ENCODE measurements around the gene WFS1. TPM values are rescaled to one million over a fixed set of nuclear protein-coding genes. Genes with fewer than 3 reads are reported as not detected.

Gene WFS1
- total RNA-seq, 2 experiments from 2014 or later: 1.3 to 1.7 TPM

GRCh38 chr4:6297266-6297815 lies 27.7 kb downstream of the WFS1 start:
- intact Hi-C loops (cut with DNase I, micrococcal nuclease): no loop called here
- Histone ChIP-seq H3K9me3 (ENCODE audit: control insufficient read depth in 1 of 2, insufficient read depth in 1 of 2, low read length in 2 of 2) (peaks cover 0 to 5% of the 10 kb centered on the region in 2 experiments), H3K36me3 (ENCODE audit: insufficient read depth, low read length) (peaks cover 7% of the 10 kb centered on the region), H3K4me3 (ENCODE audit: low read length) (no peak overlapping the region), H3K27ac (ENCODE audit: low read depth in 1 of 2, low read length in 2 of 2) (no peak overlapping the region), H3K4me1 (ENCODE audit: insufficient read depth, low read length) (no peaks in the 10 kb centered on the region), H3K27me3 (ENCODE audit: control insufficient read depth in 1 of 2, insufficient read depth in 2 of 2, low read length in 2 of 2) (no peaks in the 10 kb centered on the region)
- peaks cover 23% of the 10 kb centered on the region for H3K36me3 Mint-ChIP-seq (ENCODE audit: low read depth)
- DNase-seq (no peak), ATAC-seq (ENCODE audit: poor library complexity) (no peak)
- H3K27me3 Mint-ChIP-seq: no peaks in the 10 kb centered on the region
- H3K27ac Mint-ChIP-seq: no peak overlapping the region
- TF ChIP-seq CTCF (IDR thresholded peaks at IDR 0.05): no peak
- ChIA-PET POLR2A (no interaction called here), CTCF (no interaction called here)
- H3K4me1 Mint-ChIP-seq (ENCODE audit: low read depth): no peaks in the 10 kb centered on the region
- H3K4me3 Mint-ChIP-seq: no peak overlapping the region
- H3K9me3 Mint-ChIP-seq: no peaks in the 10 kb centered on the region

DNA sequence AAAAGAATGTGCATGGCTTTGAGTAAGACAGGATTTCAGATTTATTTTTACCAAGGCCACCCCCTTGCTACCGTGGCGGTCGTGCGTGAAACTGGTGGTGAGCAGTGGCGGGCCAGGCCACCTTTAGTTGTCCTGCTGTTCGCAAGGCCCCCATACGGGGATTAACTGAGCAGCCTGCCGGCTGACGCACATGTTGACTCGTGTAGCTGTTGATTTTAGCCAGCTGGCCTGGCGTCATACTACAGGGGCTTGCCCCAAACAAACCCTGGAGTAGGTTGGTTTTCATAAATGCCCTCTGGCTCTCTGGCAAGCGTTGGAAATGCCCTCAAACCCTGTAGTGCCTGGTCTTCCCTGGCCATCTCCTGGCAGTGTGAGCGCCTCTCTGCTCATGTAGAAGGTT lies 28.4 kb downstream of the WFS1 start:
- H3K36me3 Mint-ChIP-seq (ENCODE audit: low read depth): peaks cover 23% of the 10 kb centered on the region
- ChIA-PET POLR2A (no interaction called here), CTCF (no interaction called here)
- Histone ChIP-seq H3K27ac (ENCODE audit: low read depth in 1 of 2, low read length in 2 of 2) (no peak overlapping the region), H3K9me3 (ENCODE audit: control insufficient read depth in 1 of 2, insufficient read depth in 1 of 2, low read length in 2 of 2) (peaks cover 0 to 5% of the 10 kb centered on the region in 2 experiments), H3K36me3 (ENCODE audit: insufficient read depth, low read length) (peaks cover 7% of the 10 kb centered on the region), H3K4me3 (ENCODE audit: low read length) (no peak overlapping the region), H3K4me1 (ENCODE audit: insufficient read depth, low read length) (no peaks in the 10 kb centered on the region), H3K27me3 (ENCODE audit: control insufficient read depth in 1 of 2, insufficient read depth in 2 of 2, low read length in 2 of 2) (no peaks in the 10 kb centered on the region)
- ATAC-seq (ENCODE audit: poor library complexity) (no peak), DNase-seq (no peak)
- TF ChIP-seq CTCF (IDR thresholded peaks at IDR 0.05): no peak
- no peaks in the 10 kb centered on the region for H3K27me3 Mint-ChIP-seq
- H3K9me3 Mint-ChIP-seq: no peaks in the 10 kb centered on the region
- H3K4me1 Mint-ChIP-seq (ENCODE audit: low read depth): no peaks in the 10 kb centered on the region
- intact Hi-C loops (cut with DNase I, micrococcal nuclease): no loop called here
- no peak overlapping the region for H3K27ac Mint-ChIP-seq
- H3K4me3 Mint-ChIP-seq: no peak overlapping the region

- Mint-ChIP-seq H3K27me3 (no peaks in the 10 kb centered on the region), H3K4me1 (ENCODE audit: low read depth) (no peaks in the 10 kb centered on the region), H3K9me3 (no peaks in the 10 kb centered on the region), H3K4me3 (no peak overlapping the region), H3K36me3 (ENCODE audit: low read depth) (peaks cover 18% of the 10 kb centered on the region), H3K27ac (no peak overlapping the region)
- no peak for TF ChIP-seq CTCF (IDR thresholded peaks at IDR 0.05)
- Histone ChIP-seq H3K4me1 (ENCODE audit: insufficient read depth, low read length) (no peaks in the 10 kb centered on the region), H3K4me3 (ENCODE audit: low read length) (no peak overlapping the region), H3K27ac (ENCODE audit: low read depth in 1 of 2, low read length in 2 of 2) (no peak overlapping the region), H3K9me3 (ENCODE audit: control insufficient read depth in 1 of 2, insufficient read depth in 1 of 2, low read length in 2 of 2) (peaks cover 0 to 5% of the 10 kb centered on the region in 2 experiments), H3K27me3 (ENCODE audit: control insufficient read depth in 1 of 2, insufficient read depth in 2 of 2, low read length in 2 of 2) (no peaks in the 10 kb centered on the region), H3K36me3 (ENCODE audit: insufficient read depth, low read length) (peaks cover 7% of the 10 kb centered on the region)
- CTCF ChIA-PET: no interaction called here
- DNase-seq (no peak), ATAC-seq (ENCODE audit: poor library complexity) (no peak)
- POLR2A ChIA-PET: no interaction called here
- intact Hi-C loops (cut with DNase I, micrococcal nuclease): no loop called here
Observed at GRCh38 chr4:6298852-6299251, 29.2 kb downstream of the WFS1 start.
